ENCODE data around the gene TSC22D2. TPM values are rescaled to one million over a fixed set of nuclear protein-coding genes. Genes with fewer than 3 reads are reported as not detected.
A peak's percentile ranks its signal among the peaks of the same experiment; 100 is the strongest.

TSC22D2 gene
- total and polyA plus RNA-seq, 2 experiments from 2014 or later = 22.6 to 25.6 TPM

GRCh38 chr3:150479370-150479769 is 71.3 kb downstream of the TSC22D2 start:
- no peak for TF ChIP-seq CTCF (IDR thresholded peaks at IDR 0.05; ENCODE audit: low read depth, low read length)
- no peaks in the 10 kb centered on the region for H3K27me3 ChIP-seq
- H3K4me3 ChIP-seq = no peak overlapping the region
- H3K9me3 ChIP-seq (ENCODE audit: low read depth) = no peaks in the 10 kb centered on the region
- H3K27ac ChIP-seq = no peak overlapping the region
- no peak for DNase-seq (ENCODE audit: low read depth in 1 of 2, low spot score in 1 of 2)
- no peaks in the 10 kb centered on the region for H3K36me3 ChIP-seq
- no peaks in the 10 kb centered on the region for H3K4me1 ChIP-seq (ENCODE audit: low read depth)

- no peak overlapping the region for H3K27ac ChIP-seq
- H3K27me3 ChIP-seq = no peaks in the 10 kb centered on the region
- H3K4me3 ChIP-seq = no peak overlapping the region
- TF ChIP-seq CTCF (IDR thresholded peaks at IDR 0.05; ENCODE audit: low read depth, low read length) = no peak
- no peaks in the 10 kb centered on the region for H3K4me1 ChIP-seq (ENCODE audit: low read depth)
- H3K9me3 ChIP-seq (ENCODE audit: low read depth) = no peaks in the 10 kb centered on the region
- no peak for DNase-seq (ENCODE audit: low read depth in 1 of 2, low spot score in 1 of 2)
- no peaks in the 10 kb centered on the region for H3K36me3 ChIP-seq
Measured at GRCh38 chr3:150480877-150481276, 72.8 kb downstream of the TSC22D2 start.

- Histone ChIP-seq H3K36me3 (no peaks in the 10 kb centered on the region), H3K27ac (no peak overlapping the region), H3K4me1 (ENCODE audit: low read depth) (no peaks in the 10 kb centered on the region), H3K4me3 (no peak overlapping the region), H3K9me3 (ENCODE audit: low read depth) (no peaks in the 10 kb centered on the region), H3K27me3 (no peaks in the 10 kb centered on the region)
- TF ChIP-seq CTCF (IDR thresholded peaks at IDR 0.05; ENCODE audit: low read depth, low read length) = no peak
- DNase-seq (ENCODE audit: low read depth in 1 of 2, low spot score in 1 of 2) = peak in 1 of 2 donors; percentile 18
Measured at GRCh38 chr3:150483226-150483625, 75.1 kb downstream of the TSC22D2 start.

DNA sequence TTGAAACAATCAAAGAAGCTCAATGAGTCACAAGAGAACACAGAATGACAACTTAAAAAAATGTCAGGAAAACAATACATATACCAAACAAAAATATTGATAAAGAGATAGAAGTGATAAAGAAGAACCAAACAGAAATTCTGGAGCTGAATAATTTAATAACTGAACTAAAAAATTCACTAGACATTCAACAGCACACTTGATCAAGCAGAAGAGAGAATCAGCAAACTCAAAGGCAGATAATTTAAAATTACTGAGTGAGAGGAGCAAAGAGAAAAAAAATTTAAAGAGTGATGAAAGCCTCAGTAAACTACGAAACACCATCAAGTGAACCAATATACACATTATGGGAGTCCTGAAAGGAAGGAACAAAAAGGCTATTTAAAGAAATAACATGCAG is 76.3 kb downstream of the TSC22D2 start:
- no peak for TF ChIP-seq CTCF (IDR thresholded peaks at IDR 0.05; ENCODE audit: low read depth, low read length)
- no peaks in the 10 kb centered on the region for H3K27me3 ChIP-seq
- no peaks in the 10 kb centered on the region for H3K4me1 ChIP-seq (ENCODE audit: low read depth)
- H3K36me3 ChIP-seq = no peaks in the 10 kb centered on the region
- no peak overlapping the region for H3K27ac ChIP-seq
- no peak for DNase-seq (ENCODE audit: low read depth in 1 of 2, low spot score in 1 of 2)
- no peak overlapping the region for H3K4me3 ChIP-seq
- H3K9me3 ChIP-seq (ENCODE audit: low read depth) = no peaks in the 10 kb centered on the region

- H3K36me3 ChIP-seq = no peaks in the 10 kb centered on the region
- H3K27ac ChIP-seq = no peak overlapping the region
- no peaks in the 10 kb centered on the region for H3K4me1 ChIP-seq (ENCODE audit: low read depth)
- TF ChIP-seq CTCF (IDR thresholded peaks at IDR 0.05; ENCODE audit: low read depth, low read length) = no peak
- no peaks in the 10 kb centered on the region for H3K27me3 ChIP-seq
- no peak overlapping the region for H3K4me3 ChIP-seq
- DNase-seq (ENCODE audit: low read depth in 1 of 2, low spot score in 1 of 2) = no peak
- H3K9me3 ChIP-seq (ENCODE audit: low read depth) = no peaks in the 10 kb centered on the region
Measured at GRCh38 chr3:150488867-150489266, 80.8 kb downstream of the TSC22D2 start.
